ENCODE data around the gene KRCC1.
"Not testable (repeated sequence)": the region's sequence is repeated elsewhere in the genome, so short reads cannot be mapped to it uniquely, and the experiment has no call there.

GRCh38 chr2:87987473-87987872 lies 68.1 kb downstream of the KRCC1 start:
- not testable (repeated sequence) for TF ChIP-seq CTCF, POLR2A (IDR thresholded peaks at IDR 0.05)

Data from tibial nerve (tissue), 3 donors.